Heart right ventricle (tissue), 16 donors: ENCODE results near the gene SLC25A21. TPM values are rescaled to one million over a fixed set of nuclear protein-coding genes. Genes with fewer than 3 reads are reported as not detected.
"Not testable (repeated sequence)": the region's sequence is repeated elsewhere in the genome, so short reads cannot be mapped to it uniquely, and the experiment has no call there.

ENCODE experiments used
- ATAC-seq, 8 donors: fragments of 200-7000 bp; cut with Tn5 transposase; one replicate each; pipeline ENCODE4 v1.9.1; 2020; ENCODE audit warnings: mild to moderate bottlenecking in 8 of 8, moderate library complexity in 8 of 8, moderate number of reproducible peaks in 1 of 8
- DNase-seq, 2 donors: peaks; one replicate each; pipeline ENCODE4 v3.0.0-alpha.2; 2020
- H3K27ac ChIP-seq, 10 donors: fragments of 200-600 bp; sonication (generic) in 2 of 10; one replicate each; pipeline versions ENCODE4 v1.5.0 to v1.8.0; 2020 to 2022; ENCODE audit warnings: mild to moderate bottlenecking in 3 of 10
- H3K27me3 ChIP-seq, 7 donors: fragments of 200-600 bp; one replicate each; pipeline ENCODE4 v1.8.0; 2021 to 2022; ENCODE audit warnings: mild to moderate bottlenecking in 2 of 7
- H3K36me3 ChIP-seq, 9 donors: fragments of 200-600 bp; sonication (generic) in 1 of 9; one replicate each; pipeline versions ENCODE4 v1.5.0 to v1.8.0; 2020 to 2022; ENCODE audit warnings: mild to moderate bottlenecking in 2 of 9
- H3K4me1 ChIP-seq, 9 donors: fragments of 200-600 bp; sonication (generic) in 1 of 9; one replicate each; pipeline versions ENCODE4 v1.5.0 to v1.8.0; 2020 to 2022; ENCODE audit warnings: mild to moderate bottlenecking in 4 of 9
- H3K4me3 ChIP-seq, 10 donors: fragments of 200-600 bp; sonication (generic) in 2 of 10; one replicate each; pipeline versions ENCODE4 v1.5.0 to v1.8.0; 2020 to 2022; ENCODE audit warnings: mild to moderate bottlenecking in 7 of 10, moderate library complexity in 2 of 10
- H3K9me3 ChIP-seq, 11 donors: fragments of 200-600 bp in 10 of 11; sonication (generic) in 2 of 11; one replicate each; pipeline versions ENCODE4 v1.5.0 to v1.8.0; 2013 to 2022; ENCODE audit warnings: mild to moderate bottlenecking in 2 of 11, control low read depth in 1 of 11, moderate library complexity in 1 of 11
- WGBS, 2 donors: extraction: QIAGEN DNeasy Blood & Tissue Kit; methylation state at CpG; one replicate each; pipeline ENCODE4 v1.1.7; 2013; ENCODE audit warnings: inconsistent platforms in 1 of 2; 5-methylcytosine and 5-hydroxymethylcytosine counted together
- intact Hi-C, 10 donors: fragments of 100-400 bp; cut with DNase I; formaldehyde crosslinking; loops; one replicate each; pipeline versions ENCODE4 v1.11.1 to v1.14.2; 2022
- polyA plus RNA-seq, 2 donors: library from polyadenylated mRNA; stranded (reverse); fragments of 200-250 nt; gene quantifications; one replicate each; pipeline ENCODE4 v1.2.3, GENCODE V29; 2013
- total RNA-seq, 10 donors: library from RNA; stranded (reverse); fragmentation: NEBNext Ultra II Directional in 3 of 10; extraction: Animal tissue kit (Norgen Biotek cat#: 25700) in 3 of 10; gene quantifications; one replicate each; pipeline versions ENCODE4 v1.2.1 to v1.2.4, GENCODE V29; 2021 to 2023
- TF ChIP-seq, protein P1 (sequence below), 9 donors: fragments of 200-600 bp; sonication (generic) in 2 of 9; IDR thresholded peaks; one replicate each; pipeline versions ENCODE4 v1.5.0 to v1.8.0; 2021 to 2022; ENCODE audit warnings: antibody characterized with exemption in 9 of 9, mild to moderate bottlenecking in 5 of 9, moderate library complexity in 1 of 9
- donor health status: Arrhythmogenic right ventricular cardiomyopathy.
- donor health status: ischemic (EF 13 %, LVEDD 7.1; RV severe dilation, severe dysfunction).
- donor health status: healthy with polysubstance abuse.
- donor health status: DM: no; HTN: yes; CAD: no.
- donor health status: DM: no; HTN: no; CAD: no.
- donor health status: ischemic (EF 25% LVEDD 6.9; RV normal size, moderate dysfunction).
- donor health status: ischemic (EF 25% LVEDD 5.7; RV mildly dilated, moderate dysfunction).
- donor health status: healthy.
- donor health status: DM: yes; HTN: yes; CAD: no.
- donor health status: Ischemic cardiomyopathy.
- donor health status: ischemic (EF 35%, LVEDD 5.7; RV mildly dilated, moderate dysfunction).
- donor health status: nonischemic (EF 11% LVEDD 7.7; RV severe dilation, severe dysfunction).
- donor health status: DM: yes; HTN: yes; CAD: no.
- donor health status: PGD.
- donor health status: ischemic (EF 29% LVEDD 5.4; RV normal size, mild dysfunction).
- donor health status: nonischemic (EF 23%, LVEDD 6.1; RV moderate dilation, normal function).

SLC25A21 gene
- total and polyA plus RNA-seq, 12 donors: 0.08 to 1.3 (median 0.34) TPM

DNA sequence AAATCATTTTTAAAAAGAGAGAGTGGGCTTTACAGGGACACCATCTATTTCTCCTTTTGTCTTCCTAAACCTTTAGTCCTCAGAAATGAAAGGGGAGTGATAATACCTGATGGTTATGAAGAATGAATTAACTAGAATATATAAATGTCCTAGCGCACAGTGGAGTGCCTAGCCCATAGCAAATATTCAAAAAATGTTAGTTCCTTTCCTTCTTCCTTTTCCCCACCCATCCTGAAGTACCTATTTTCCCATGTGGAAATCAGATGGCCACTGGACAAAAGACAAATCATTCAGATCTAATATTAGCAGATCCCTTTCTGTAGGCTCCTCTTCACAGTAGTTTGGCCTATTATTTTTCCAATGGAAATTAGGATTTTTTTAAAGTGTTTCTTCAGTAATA is 90.0 kb downstream of the SLC25A21 start:
- TF ChIP-seq, protein P1, sequence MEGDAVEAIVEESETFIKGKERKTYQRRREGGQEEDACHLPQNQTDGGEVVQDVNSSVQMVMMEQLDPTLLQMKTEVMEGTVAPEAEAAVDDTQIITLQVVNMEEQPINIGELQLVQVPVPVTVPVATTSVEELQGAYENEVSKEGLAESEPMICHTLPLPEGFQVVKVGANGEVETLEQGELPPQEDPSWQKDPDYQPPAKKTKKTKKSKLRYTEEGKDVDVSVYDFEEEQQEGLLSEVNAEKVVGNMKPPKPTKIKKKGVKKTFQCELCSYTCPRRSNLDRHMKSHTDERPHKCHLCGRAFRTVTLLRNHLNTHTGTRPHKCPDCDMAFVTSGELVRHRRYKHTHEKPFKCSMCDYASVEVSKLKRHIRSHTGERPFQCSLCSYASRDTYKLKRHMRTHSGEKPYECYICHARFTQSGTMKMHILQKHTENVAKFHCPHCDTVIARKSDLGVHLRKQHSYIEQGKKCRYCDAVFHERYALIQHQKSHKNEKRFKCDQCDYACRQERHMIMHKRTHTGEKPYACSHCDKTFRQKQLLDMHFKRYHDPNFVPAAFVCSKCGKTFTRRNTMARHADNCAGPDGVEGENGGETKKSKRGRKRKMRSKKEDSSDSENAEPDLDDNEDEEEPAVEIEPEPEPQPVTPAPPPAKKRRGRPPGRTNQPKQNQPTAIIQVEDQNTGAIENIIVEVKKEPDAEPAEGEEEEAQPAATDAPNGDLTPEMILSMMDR (IDR thresholded peaks at IDR 0.05): no peak
- intact Hi-C loops: no loop called here
- WGBS, 2 donors: 0 to 2% methylated on average over 1 of the region's 1 CpG

DNA sequence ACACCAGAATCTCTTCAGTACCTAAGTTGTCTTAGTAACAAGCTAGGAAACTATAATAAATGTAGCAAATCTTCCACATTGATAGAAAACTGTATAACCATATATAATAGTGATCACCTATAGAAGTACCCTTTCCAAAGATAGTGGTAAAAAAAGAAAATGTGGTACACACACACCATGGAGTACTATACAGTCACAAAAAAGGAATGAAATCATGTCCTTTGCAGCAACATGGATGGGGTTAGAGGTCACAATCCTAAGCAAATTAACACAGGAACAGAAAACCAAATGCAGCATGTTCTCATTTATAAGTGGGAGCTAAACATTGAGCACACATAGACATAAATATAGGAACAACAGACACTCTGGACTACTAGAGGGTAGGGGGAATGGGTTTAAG is 90.5 kb downstream of the SLC25A21 start:
- no peaks in the 10 kb centered on the region for H3K27me3 ChIP-seq
- DNase-seq (no peak), ATAC-seq (no peak)
- peaks cover 0 to 4% (median 0%) of the 10 kb centered on the region in 11 donors for H3K9me3 ChIP-seq
- H3K27ac ChIP-seq: no peak overlapping the region
- TF ChIP-seq, protein P1 (IDR thresholded peaks at IDR 0.05): no peak
- no peaks in the 10 kb centered on the region for H3K36me3 ChIP-seq
- intact Hi-C loops: no loop called here
- no peaks in the 10 kb centered on the region for H3K4me1 ChIP-seq
- no peak overlapping the region for H3K4me3 ChIP-seq

More for the DNA sequence above, 90.0 kb downstream of the SLC25A21 start:
- DNase-seq (no peak), ATAC-seq (no peak)
- Histone ChIP-seq H3K27ac (no peak overlapping the region), H3K4me1 (no peaks in the 10 kb centered on the region), H3K27me3 (no peaks in the 10 kb centered on the region), H3K36me3 (no peaks in the 10 kb centered on the region), H3K9me3 (peaks cover 0 to 4% (median 0%) of the 10 kb centered on the region in 11 donors), H3K4me3 (no peak overlapping the region)

DNA sequence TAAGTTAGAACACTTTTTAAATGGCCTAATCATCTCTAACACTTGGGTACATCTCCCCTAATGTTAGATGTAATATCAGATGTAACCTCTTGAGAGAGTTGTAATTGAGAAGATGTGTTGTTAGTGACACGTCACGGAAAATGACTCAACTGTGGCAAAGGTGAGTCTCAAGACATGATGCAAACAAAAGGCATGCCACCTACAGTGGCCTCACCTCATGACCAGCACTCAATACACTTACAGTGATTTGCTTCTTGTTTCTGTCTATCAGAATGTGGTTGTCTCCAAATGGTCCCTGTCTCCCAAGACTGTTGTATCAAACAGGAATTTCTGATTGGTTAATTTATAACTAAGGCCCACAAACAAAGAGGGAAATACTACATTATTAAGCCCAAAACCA is 91.2 kb downstream of the SLC25A21 start:
- Histone ChIP-seq H3K4me1 (no peaks in the 10 kb centered on the region), H3K9me3 (peaks cover 0 to 4% (median 0%) of the 10 kb centered on the region in 11 donors), H3K4me3 (no peak overlapping the region), H3K27me3 (no peaks in the 10 kb centered on the region), H3K36me3 (no peaks in the 10 kb centered on the region), H3K27ac (no peak overlapping the region)
- ATAC-seq (no peak), DNase-seq (no peak)
- WGBS, 2 donors: 97 to 98% methylated on average over 2 of the region's 2 CpGs
- intact Hi-C loops: no loop called here
- TF ChIP-seq, protein P1 (IDR thresholded peaks at IDR 0.05): no peak

DNA sequence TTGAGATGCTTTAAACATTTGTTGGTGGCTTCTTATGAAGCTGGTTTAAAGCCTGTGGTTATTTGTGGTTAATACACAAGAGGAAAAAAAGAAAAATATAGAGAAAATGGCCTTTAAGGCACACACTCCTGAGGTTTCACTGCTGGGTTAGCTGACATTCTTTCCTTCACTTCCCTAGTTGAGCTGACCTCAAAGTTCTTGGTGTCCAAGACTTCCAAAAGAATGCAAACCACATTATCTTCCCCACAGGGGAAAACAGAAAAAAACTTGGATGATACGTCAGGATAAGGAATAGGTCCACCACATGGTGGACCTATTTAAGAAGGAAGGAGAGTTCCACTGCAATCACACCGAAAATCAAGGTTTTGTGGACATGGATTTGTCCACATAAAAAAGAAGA is 94.3 kb downstream of the SLC25A21 start:
- Histone ChIP-seq H3K27ac (no peak overlapping the region), H3K4me3 (no peak overlapping the region), H3K36me3 (no peaks in the 10 kb centered on the region), H3K27me3 (no peaks in the 10 kb centered on the region), H3K4me1 (no peaks in the 10 kb centered on the region), H3K9me3 (peaks cover 0 to 4% (median 0%) of the 10 kb centered on the region in 11 donors)
- intact Hi-C loops: no loop called here
- TF ChIP-seq, protein P1 (IDR thresholded peaks at IDR 0.05): no peak
- DNase-seq (no peak), ATAC-seq (no peak)
- WGBS, 2 donors: 44 to 78% methylated on average over 2 of the region's 2 CpGs

DNA sequence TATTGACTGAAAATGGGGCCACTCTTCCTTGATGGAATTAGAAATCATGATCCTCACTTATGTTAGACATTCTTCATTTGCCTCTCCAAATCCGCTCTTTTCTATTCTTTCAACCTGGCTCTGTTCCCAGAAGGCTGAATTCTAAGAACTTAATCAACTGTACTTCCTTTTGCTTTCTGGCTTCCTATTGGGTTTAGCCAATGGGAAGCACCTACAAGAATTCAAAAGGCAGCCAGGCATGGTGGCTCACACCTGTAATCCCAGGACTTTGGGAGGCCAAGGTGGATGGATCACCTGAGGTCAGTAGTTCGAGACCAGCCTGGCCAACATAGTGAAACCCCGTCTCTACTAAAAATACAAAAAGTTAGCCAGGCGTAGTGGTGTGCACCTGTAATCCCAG is 98.1 kb downstream of the SLC25A21 start:
- 60 to 61% methylated on average over 4 of the region's 4 CpGs for WGBS, 2 donors
- not testable (repeated sequence) for H3K4me3 ChIP-seq

More for the DNA sequence above, 98.1 kb downstream of the SLC25A21 start:
- H3K36me3 ChIP-seq, H3K9me3 ChIP-seq, intact Hi-C loops, DNase-seq, H3K27ac ChIP-seq, H3K4me1 ChIP-seq, ATAC-seq, H3K27me3 ChIP-seq: not testable (repeated sequence)
